Activated CD4-positive, alpha-beta T cell treated with anti-CD3 and anti-CD28 coated beads, Interleukin-2, amount 50 U/mL, for 1 hour (primary cell): ENCODE measurements around the gene TSPAN14.
"Not testable (repeated sequence)": the region's sequence is repeated elsewhere in the genome, so short reads cannot be mapped to it uniquely, and the experiment has no call there.

ENCODE experiments used
- DNase-seq: peaks from one replicate; pipeline ENCODE4 v3.0.0-alpha.2; 2020

TSPAN14 gene

GRCh38 chr10:80530816-80531215 is 76.7 kb downstream of the TSPAN14 start:
- no peak for DNase-seq

- DNase-seq: no peak
Measured at GRCh38 chr10:80532571-80532970, 78.5 kb downstream of the TSPAN14 start.

- DNase-seq: not testable (repeated sequence)
Measured at GRCh38 chr10:80534059-80534458, 79.9 kb downstream of the TSPAN14 start.

GRCh38 chr10:80534646-80535045 is 80.5 kb downstream of the TSPAN14 start:
- not testable (repeated sequence) for DNase-seq

GRCh38 chr10:80535671-80536360 is 81.7 kb downstream of the TSPAN14 start:
- peak; percentile 67 for DNase-seq

- no peak for DNase-seq
Measured at GRCh38 chr10:80536361-80536835, 82.3 kb downstream of the TSPAN14 start.

GRCh38 chr10:80537086-80537735 is 83.1 kb downstream of the TSPAN14 start:
- DNase-seq: no peak

GRCh38 chr10:80537736-80538480 is 83.8 kb downstream of the TSPAN14 start, which contains the start of gene SH2D4B:
Gene SH2D4B (plus strand): TSS chr10:80537902. CDS start chr10:80538332, 430 bp downstream.
- DNase-seq: no peak

- DNase-seq: no peak
Measured at GRCh38 chr10:80538481-80539185, 84.5 kb downstream of the TSPAN14 start.

GRCh38 chr10:80539421-80540031 is 85.4 kb downstream of the TSPAN14 start:
- no peak for DNase-seq

GRCh38 chr10:80540136-80540535 is 86.0 kb downstream of the TSPAN14 start:
- no peak for DNase-seq

GRCh38 chr10:80540618-80540980 is 86.5 kb downstream of the TSPAN14 start:
- DNase-seq: no peak

- DNase-seq: no peak
Measured at GRCh38 chr10:80540981-80541750, 87.1 kb downstream of the TSPAN14 start.

- no peak for DNase-seq
Measured at GRCh38 chr10:80542053-80542452, 87.9 kb downstream of the TSPAN14 start.

- DNase-seq: no peak
Measured at GRCh38 chr10:80542652-80543318, 88.7 kb downstream of the TSPAN14 start.

- not testable (repeated sequence) for DNase-seq
Measured at GRCh38 chr10:80543319-80543672, 89.2 kb downstream of the TSPAN14 start.

GRCh38 chr10:80544316-80544953 is 90.3 kb downstream of the TSPAN14 start:
- DNase-seq: no peak

- DNase-seq: no peak
Measured at GRCh38 chr10:80545258-80545881, 91.3 kb downstream of the TSPAN14 start.

GRCh38 chr10:80552151-80552646 is 98.1 kb downstream of the TSPAN14 start:
- DNase-seq: no peak

- no peak for DNase-seq
Measured at GRCh38 chr10:80553436-80553835, 99.3 kb downstream of the TSPAN14 start.
